Effector memory CD8-positive, alpha-beta T cell (primary cell): Measurements from ENCODE around the gene BCL6.

Source experiments
- ATAC-seq: fragments of 150-1000 bp; cut with Tn5 transposase; replicated peaks from 2 replicates; pipeline ENCODE4 v1.10.0; 2021; ENCODE audit warnings: mild to moderate bottlenecking, moderate library complexity
- DNase-seq, 3 experiments: peaks; one replicate each; pipeline ENCODE4 v3.0.0; 2021
- H3K27ac Mint-ChIP-seq, 2 donors: one replicate each; pipeline ENCODE4 v1.8.0; 2022; ENCODE audit warnings: mild to moderate bottlenecking in 2 of 2, mixed read lengths in 2 of 2, moderate library complexity in 2 of 2
- H3K27me3 Mint-ChIP-seq, 2 donors: one replicate each; pipeline ENCODE4 v1.8.0; 2022; ENCODE audit warnings: mixed read lengths in 2 of 2
- H3K36me3 Mint-ChIP-seq: one replicate; pipeline ENCODE4 v1.8.0; 2022; ENCODE audit warnings: mild to moderate bottlenecking, moderate library complexity, mixed read lengths; ENCODE audit not compliant: insufficient read depth
- H3K4me1 Mint-ChIP-seq, 2 donors: one replicate each; pipeline ENCODE4 v1.8.0; 2022; ENCODE audit warnings: low read depth in 2 of 2, mixed read lengths in 2 of 2
- H3K4me3 Mint-ChIP-seq, 2 donors: one replicate each; pipeline ENCODE4 v1.8.0; 2022; ENCODE audit warnings: mild to moderate bottlenecking in 2 of 2, mixed read lengths in 2 of 2, moderate library complexity in 2 of 2
- H3K9me3 Mint-ChIP-seq, 2 donors: one replicate each; pipeline ENCODE4 v1.8.0; 2022; ENCODE audit warnings: mixed read lengths in 2 of 2

BCL6 gene

GRCh38 chr3:187739094-187739560, 6.1 kb downstream of the BCL6 start:
- H3K36me3 Mint-ChIP-seq: peaks cover 68% of the 10 kb centered on the region
- peak overlapping the region; percentile 98 to 99 for H3K27ac Mint-ChIP-seq
- H3K4me3 Mint-ChIP-seq: peak overlapping the region; percentile 97 to 99
- no peak for ATAC-seq
- DNase-seq: peak in 1 of 3 experiments; percentile 19
- H3K27me3 Mint-ChIP-seq: no peaks in the 10 kb centered on the region
- no peaks in the 10 kb centered on the region for H3K9me3 Mint-ChIP-seq
- peaks cover 44 to 58% of the 10 kb centered on the region in 2 donors for H3K4me1 Mint-ChIP-seq

GRCh38 chr3:187738331-187739093, 6.8 kb downstream of the BCL6 start:
- ATAC-seq: peak; percentile 28
- H3K9me3 Mint-ChIP-seq: no peaks in the 10 kb centered on the region
- no peaks in the 10 kb centered on the region for H3K27me3 Mint-ChIP-seq
- DNase-seq: peak; percentile 46 to 66 (median 52)
- H3K4me1 Mint-ChIP-seq: peaks cover 44 to 53% of the 10 kb centered on the region in 2 donors
- peaks cover 64% of the 10 kb centered on the region for H3K36me3 Mint-ChIP-seq
- peak overlapping the region; percentile 98 to 99 for H3K27ac Mint-ChIP-seq
- H3K4me3 Mint-ChIP-seq: peak overlapping the region; percentile 97 to 99

GRCh38 chr3:187738071-187738330, 7.3 kb downstream of the BCL6 start:
- H3K27me3 Mint-ChIP-seq: no peaks in the 10 kb centered on the region

GRCh38 chr3:187737368-187738070, 7.7 kb downstream of the BCL6 start:
- peaks cover 44 to 48% of the 10 kb centered on the region in 2 donors for H3K4me1 Mint-ChIP-seq
- DNase-seq: peak in 2 of 3 experiments; percentile 36 to 57
- no peaks in the 10 kb centered on the region for H3K27me3 Mint-ChIP-seq
- H3K4me3 Mint-ChIP-seq: peak overlapping the region; percentile 97 to 99
- no peaks in the 10 kb centered on the region for H3K9me3 Mint-ChIP-seq
- peak overlapping the region; percentile 98 to 99 for H3K27ac Mint-ChIP-seq
- peak; percentile 28 for ATAC-seq
- peaks cover 64% of the 10 kb centered on the region for H3K36me3 Mint-ChIP-seq

More at GRCh38 chr3:187738071-187738330, 7.3 kb downstream of the BCL6 start:
- peaks cover 64% of the 10 kb centered on the region for H3K36me3 Mint-ChIP-seq
- peak overlapping the region; percentile 97 to 99 for H3K4me3 Mint-ChIP-seq
- ATAC-seq (no peak), DNase-seq (no peak)
- peaks cover 44 to 52% of the 10 kb centered on the region in 2 donors for H3K4me1 Mint-ChIP-seq
- peak overlapping the region; percentile 98 to 99 for H3K27ac Mint-ChIP-seq
- H3K9me3 Mint-ChIP-seq: no peaks in the 10 kb centered on the region

GRCh38 chr3:187737006-187737367, 8.3 kb downstream of the BCL6 start:
- Mint-ChIP-seq H3K27ac (peak overlapping the region; percentile 98 to 99), H3K36me3 (peaks cover 62% of the 10 kb centered on the region), H3K27me3 (no peaks in the 10 kb centered on the region), H3K9me3 (no peaks in the 10 kb centered on the region), H3K4me3 (peak overlapping the region; percentile 97 to 99), H3K4me1 (peaks cover 42 to 44% of the 10 kb centered on the region in 2 donors)
- ATAC-seq (no peak), DNase-seq (no peak)

GRCh38 chr3:187736418-187736871, 8.8 kb downstream of the BCL6 start:
- peaks cover 36 to 39% of the 10 kb centered on the region in 2 donors for H3K4me1 Mint-ChIP-seq
- H3K9me3 Mint-ChIP-seq: no peaks in the 10 kb centered on the region
- no peaks in the 10 kb centered on the region for H3K27me3 Mint-ChIP-seq
- peaks cover 62% of the 10 kb centered on the region for H3K36me3 Mint-ChIP-seq
- DNase-seq: no peak
- ATAC-seq: no peak
- H3K27ac Mint-ChIP-seq: peak overlapping the region; percentile 98 to 99
- peak overlapping the region; percentile 97 to 99 for H3K4me3 Mint-ChIP-seq

- ATAC-seq: no peak
- peaks cover 57% of the 10 kb centered on the region for H3K36me3 Mint-ChIP-seq
- H3K9me3 Mint-ChIP-seq: no peaks in the 10 kb centered on the region
- H3K27me3 Mint-ChIP-seq: no peaks in the 10 kb centered on the region
- H3K27ac Mint-ChIP-seq: peak overlapping the region; percentile 98 to 99
- DNase-seq: no peak
- peak overlapping the region in 1 of 2 donors; percentile 3 for H3K4me3 Mint-ChIP-seq
- peaks cover 32% of the 10 kb centered on the region in 2 donors for H3K4me1 Mint-ChIP-seq
These were observed 9.4 kb downstream of the BCL6 start for GRCh38 chr3:187735837-187736236.

GRCh38 chr3:187735383-187735782, 9.9 kb downstream of the BCL6 start:
- DNase-seq (no peak), ATAC-seq (no peak)
- Mint-ChIP-seq H3K27me3 (no peaks in the 10 kb centered on the region), H3K4me3 (peak overlapping the region in 1 of 2 donors; percentile 3), H3K36me3 (peaks cover 56% of the 10 kb centered on the region), H3K9me3 (no peaks in the 10 kb centered on the region), H3K27ac (peak overlapping the region in 1 of 2 donors; percentile 98), H3K4me1 (peaks cover 28% of the 10 kb centered on the region in 2 donors)

GRCh38 chr3:187734841-187735240, 10.4 kb downstream of the BCL6 start:
- ATAC-seq: no peak
- H3K4me3 Mint-ChIP-seq: no peak overlapping the region
- H3K27ac Mint-ChIP-seq: no peak overlapping the region
- no peaks in the 10 kb centered on the region for H3K9me3 Mint-ChIP-seq
- DNase-seq: no peak
- H3K4me1 Mint-ChIP-seq: peaks cover 26 to 27% of the 10 kb centered on the region in 2 donors
- no peaks in the 10 kb centered on the region for H3K27me3 Mint-ChIP-seq
- H3K36me3 Mint-ChIP-seq: peaks cover 55% of the 10 kb centered on the region

- Mint-ChIP-seq H3K9me3 (no peaks in the 10 kb centered on the region), H3K4me1 (peaks cover 13% of the 10 kb centered on the region in 2 donors)
These were observed 11.9 kb downstream of the BCL6 start for GRCh38 chr3:187733371-187733770.

GRCh38 chr3:187729598-187729997, 15.7 kb downstream of the BCL6 start:
- no peaks in the 10 kb centered on the region for H3K9me3 Mint-ChIP-seq
- H3K27me3 Mint-ChIP-seq: no peaks in the 10 kb centered on the region
- no peak for ATAC-seq
- no peak overlapping the region for H3K27ac Mint-ChIP-seq
- peaks cover 44% of the 10 kb centered on the region for H3K36me3 Mint-ChIP-seq
- H3K4me1 Mint-ChIP-seq: no peaks in the 10 kb centered on the region
- no peak overlapping the region for H3K4me3 Mint-ChIP-seq
- no peak for DNase-seq

More at GRCh38 chr3:187733371-187733770, 11.9 kb downstream of the BCL6 start:
- Mint-ChIP-seq H3K4me3 (no peak overlapping the region), H3K36me3 (peaks cover 48% of the 10 kb centered on the region), H3K27ac (no peak overlapping the region), H3K27me3 (no peaks in the 10 kb centered on the region)
- DNase-seq: no peak
- ATAC-seq: no peak

GRCh38 chr3:187728940-187729583, 16.2 kb downstream of the BCL6 start:
- no peak for ATAC-seq
- H3K9me3 Mint-ChIP-seq: no peaks in the 10 kb centered on the region
- no peak overlapping the region for H3K27ac Mint-ChIP-seq
- H3K4me3 Mint-ChIP-seq: no peak overlapping the region
- H3K27me3 Mint-ChIP-seq: no peaks in the 10 kb centered on the region
- no peak for DNase-seq
- peaks cover 48% of the 10 kb centered on the region for H3K36me3 Mint-ChIP-seq
- H3K4me1 Mint-ChIP-seq: no peaks in the 10 kb centered on the region

GRCh38 chr3:187728248-187728647, 17.0 kb downstream of the BCL6 start:
- no peak overlapping the region for H3K27ac Mint-ChIP-seq
- no peaks in the 10 kb centered on the region for H3K27me3 Mint-ChIP-seq
- H3K4me1 Mint-ChIP-seq: no peaks in the 10 kb centered on the region
- DNase-seq (no peak), ATAC-seq (no peak)
- no peaks in the 10 kb centered on the region for H3K9me3 Mint-ChIP-seq
- peaks cover 54% of the 10 kb centered on the region for H3K36me3 Mint-ChIP-seq
- no peak overlapping the region for H3K4me3 Mint-ChIP-seq
